GM12801 (cell line): ENCODE data around the gene C12orf76.

Experiments used
- CTCF ChIP-seq: IDR thresholded peaks from one replicate; pipeline ENCODE4 v1.5.1; 2011; ENCODE audit warnings: control low read depth; ENCODE audit not compliant: insufficient read length; ENCODE audit errors: extremely low read depth

C12orf76 gene

GRCh38 chr12:109996483-109996853 is 51.9 kb downstream of the C12orf76 start:
- TF ChIP-seq CTCF: no peak

GRCh38 chr12:109995686-109996482 is 52.4 kb downstream of the C12orf76 start, which contains the start of gene GIT2:
TSS of gene GIT2 (minus strand) at chr12:109996368. CDS start at chr12:109996224, 144 bp downstream.
- TF ChIP-seq CTCF: no peak

GRCh38 chr12:109995361-109995685 is 53.0 kb downstream of the C12orf76 start:
- TF ChIP-seq CTCF: no peak

- TF ChIP-seq CTCF: no peak
These were observed 53.7 kb downstream of the C12orf76 start for GRCh38 chr12:109994401-109995175.

- no peak for TF ChIP-seq CTCF
These were observed 55.2 kb downstream of the C12orf76 start for GRCh38 chr12:109993091-109993490.

- TF ChIP-seq CTCF: no peak
These were observed 56.7 kb downstream of the C12orf76 start for GRCh38 chr12:109991586-109991985.
